T-helper 1 cell treated with Interleukin-12 subunit alpha and Interleukin-12 subunit beta and Interleukin-4 antibody, amounts not matched to agents 30 μg/mL and 1 μg/mL, for 36 hours (primary cell): ENCODE results near the gene CHCHD10.
A peak's percentile ranks its signal among the peaks of the same experiment; 100 is the strongest.

Experiments used
- H3K27ac Mint-ChIP-seq: one replicate; pipeline ENCODE4 v1.8.0; 2021; ENCODE audit warnings: mild to moderate bottlenecking, mixed read lengths
- H3K27me3 Mint-ChIP-seq: one replicate; pipeline ENCODE4 v1.8.0; 2021; ENCODE audit warnings: low read depth, mixed read lengths
- H3K36me3 Mint-ChIP-seq: one replicate; pipeline ENCODE4 v1.8.0; 2021; ENCODE audit warnings: low read depth, mixed read lengths
- H3K4me1 Mint-ChIP-seq: one replicate; pipeline ENCODE4 v1.8.0; 2021; ENCODE audit warnings: low read depth, mixed read lengths
- H3K4me3 Mint-ChIP-seq: one replicate; pipeline ENCODE4 v1.8.0; 2021; ENCODE audit warnings: mild to moderate bottlenecking, moderate library complexity, mixed read lengths
- H3K9me3 Mint-ChIP-seq: one replicate; pipeline ENCODE4 v1.8.0; 2021; ENCODE audit warnings: mixed read lengths

The CHCHD10 gene

GRCh38 chr22:23781511-23782183 is 13.9 kb upstream of the CHCHD10 start:
- Mint-ChIP-seq H3K36me3 (no peaks in the 10 kb centered on the region), H3K9me3 (no peaks in the 10 kb centered on the region), H3K27ac (no peak overlapping the region), H3K27me3 (no peaks in the 10 kb centered on the region), H3K4me1 (peaks cover 12% of the 10 kb centered on the region), H3K4me3 (no peak overlapping the region)

- no peak overlapping the region for H3K4me3 Mint-ChIP-seq
- H3K4me1 Mint-ChIP-seq = peaks cover 6% of the 10 kb centered on the region
- no peaks in the 10 kb centered on the region for H3K27me3 Mint-ChIP-seq
- no peaks in the 10 kb centered on the region for H3K36me3 Mint-ChIP-seq
- H3K9me3 Mint-ChIP-seq = no peaks in the 10 kb centered on the region
- no peak overlapping the region for H3K27ac Mint-ChIP-seq
These were observed 13.3 kb upstream of the CHCHD10 start for GRCh38 chr22:23781065-23781464.

- no peaks in the 10 kb centered on the region for H3K9me3 Mint-ChIP-seq
- no peaks in the 10 kb centered on the region for H3K36me3 Mint-ChIP-seq
- H3K27ac Mint-ChIP-seq = no peak overlapping the region
- H3K27me3 Mint-ChIP-seq = peaks cover under 1% of the 10 kb centered on the region
- no peak overlapping the region for H3K4me3 Mint-ChIP-seq
- H3K4me1 Mint-ChIP-seq = peaks cover 6% of the 10 kb centered on the region
These were observed 12.5 kb upstream of the CHCHD10 start for GRCh38 chr22:23780146-23780748.

- Mint-ChIP-seq H3K36me3 (no peaks in the 10 kb centered on the region), H3K27ac (no peak overlapping the region), H3K27me3 (peaks cover 5% of the 10 kb centered on the region), H3K4me3 (no peak overlapping the region), H3K4me1 (peaks cover 6% of the 10 kb centered on the region), H3K9me3 (no peaks in the 10 kb centered on the region)
These were observed 12.0 kb upstream of the CHCHD10 start for GRCh38 chr22:23779731-23780130.

- peaks cover 11% of the 10 kb centered on the region for H3K27me3 Mint-ChIP-seq
- H3K27ac Mint-ChIP-seq = no peak overlapping the region
- H3K9me3 Mint-ChIP-seq = no peaks in the 10 kb centered on the region
- H3K4me1 Mint-ChIP-seq = peaks cover 1% of the 10 kb centered on the region
- H3K4me3 Mint-ChIP-seq = no peak overlapping the region
- H3K36me3 Mint-ChIP-seq = no peaks in the 10 kb centered on the region
These were observed 11.3 kb upstream of the CHCHD10 start for GRCh38 chr22:23779083-23779482.

- Mint-ChIP-seq H3K36me3 (no peaks in the 10 kb centered on the region), H3K27me3 (peaks cover 13% of the 10 kb centered on the region), H3K9me3 (no peaks in the 10 kb centered on the region), H3K4me1 (peaks cover 1% of the 10 kb centered on the region), H3K27ac (no peak overlapping the region), H3K4me3 (no peak overlapping the region)
These were observed 10.8 kb upstream of the CHCHD10 start for GRCh38 chr22:23778577-23778900.

DNA sequence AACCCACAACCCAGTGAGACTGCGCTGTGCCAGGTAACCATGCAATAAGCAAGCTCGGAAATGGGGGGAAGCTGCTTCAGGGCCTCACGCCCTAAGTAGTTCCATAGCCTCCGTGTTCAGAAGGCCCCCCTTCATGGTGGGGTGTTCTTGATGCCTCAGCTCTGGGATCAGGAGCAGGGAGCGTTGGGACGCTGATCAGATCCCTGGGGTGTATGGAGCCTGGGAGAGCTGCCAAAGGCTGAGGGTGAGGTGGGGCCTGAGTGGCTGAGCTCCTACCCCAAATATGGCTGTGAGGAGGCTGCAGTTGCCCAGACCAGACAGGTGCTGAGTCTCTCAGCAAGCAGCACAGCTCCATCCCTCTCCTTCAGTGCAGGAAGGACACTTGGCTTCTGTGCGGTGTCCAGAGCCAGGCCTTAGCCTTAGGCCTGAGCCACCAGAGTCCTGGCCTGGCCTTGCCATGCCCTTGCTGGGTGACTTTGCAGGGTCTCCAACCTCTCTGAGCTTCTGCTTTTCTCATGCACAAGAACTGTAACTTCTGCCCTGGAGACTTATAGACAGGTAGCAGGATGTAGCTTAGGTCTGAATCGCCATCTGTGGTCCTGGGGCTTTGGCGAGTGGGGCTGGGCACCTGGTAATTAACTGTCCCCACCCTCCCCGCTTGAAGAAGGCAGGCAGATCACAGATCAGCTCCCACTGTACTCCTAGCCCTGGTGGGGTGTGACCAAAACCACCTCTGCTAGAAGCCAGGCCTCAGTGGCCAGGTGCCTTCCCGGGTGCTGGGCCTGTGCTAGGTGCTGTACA is 10.2 kb upstream of the CHCHD10 start:
- H3K27ac Mint-ChIP-seq = no peak overlapping the region
- H3K4me1 Mint-ChIP-seq = peaks cover 5% of the 10 kb centered on the region
- H3K9me3 Mint-ChIP-seq = no peaks in the 10 kb centered on the region
- H3K4me3 Mint-ChIP-seq = no peak overlapping the region
- peaks cover 18% of the 10 kb centered on the region for H3K27me3 Mint-ChIP-seq
- H3K36me3 Mint-ChIP-seq = no peaks in the 10 kb centered on the region

GRCh38 chr22:23775779-23776375 is 8.1 kb upstream of the CHCHD10 start:
- no peak overlapping the region for H3K27ac Mint-ChIP-seq
- no peaks in the 10 kb centered on the region for H3K36me3 Mint-ChIP-seq
- H3K9me3 Mint-ChIP-seq = no peaks in the 10 kb centered on the region
- H3K27me3 Mint-ChIP-seq = peaks cover 19% of the 10 kb centered on the region
- peaks cover 10% of the 10 kb centered on the region for H3K4me1 Mint-ChIP-seq
- no peak overlapping the region for H3K4me3 Mint-ChIP-seq

- H3K36me3 Mint-ChIP-seq = no peaks in the 10 kb centered on the region
- peaks cover 19% of the 10 kb centered on the region for H3K27me3 Mint-ChIP-seq
- no peaks in the 10 kb centered on the region for H3K9me3 Mint-ChIP-seq
- no peak overlapping the region for H3K27ac Mint-ChIP-seq
- H3K4me3 Mint-ChIP-seq = no peak overlapping the region
- peaks cover 10% of the 10 kb centered on the region for H3K4me1 Mint-ChIP-seq
These were observed 7.2 kb upstream of the CHCHD10 start for GRCh38 chr22:23774922-23775436.

GRCh38 chr22:23774114-23774921 is 6.5 kb upstream of the CHCHD10 start:
- peaks cover 10% of the 10 kb centered on the region for H3K4me1 Mint-ChIP-seq
- H3K4me3 Mint-ChIP-seq = no peak overlapping the region
- H3K9me3 Mint-ChIP-seq = no peaks in the 10 kb centered on the region
- H3K27ac Mint-ChIP-seq = no peak overlapping the region
- H3K27me3 Mint-ChIP-seq = peaks cover 19% of the 10 kb centered on the region
- no peaks in the 10 kb centered on the region for H3K36me3 Mint-ChIP-seq

DNA sequence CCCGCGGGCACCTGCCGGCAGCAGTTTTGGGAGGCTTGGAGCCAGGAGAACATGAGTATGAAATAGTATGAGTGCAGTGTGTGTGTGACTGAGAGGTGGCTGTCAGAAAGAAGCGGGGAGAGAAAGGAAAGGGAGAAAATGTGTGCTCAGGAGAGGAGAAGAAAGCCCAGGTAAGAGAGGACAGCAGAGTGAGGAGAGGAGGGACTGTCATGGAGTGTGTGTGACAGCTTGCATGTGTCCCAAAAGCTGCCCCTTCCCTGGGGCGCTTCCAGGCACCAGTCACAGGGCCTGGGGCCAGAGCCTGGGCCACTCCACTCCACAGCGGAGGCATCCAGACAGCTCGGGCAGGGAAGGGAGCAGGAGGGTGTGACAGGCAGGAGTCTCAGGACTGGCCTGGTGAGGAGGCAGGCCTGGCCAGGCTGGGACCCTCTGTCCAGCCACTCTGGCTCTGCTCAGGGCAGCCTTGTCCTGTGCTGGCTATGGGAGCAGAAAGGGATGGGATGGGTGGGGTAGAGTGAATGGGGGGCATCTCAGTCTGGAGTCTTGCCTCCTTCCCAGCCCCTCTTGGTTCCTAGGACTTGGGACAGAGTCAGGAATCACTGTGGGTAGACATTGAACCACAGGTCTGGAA is 5.8 kb upstream of the CHCHD10 start:
- Mint-ChIP-seq H3K36me3 (no peaks in the 10 kb centered on the region), H3K4me1 (peaks cover 10% of the 10 kb centered on the region), H3K27ac (no peak overlapping the region), H3K27me3 (peaks cover 19% of the 10 kb centered on the region), H3K4me3 (peak overlapping the region; percentile 2), H3K9me3 (no peaks in the 10 kb centered on the region)

DNA sequence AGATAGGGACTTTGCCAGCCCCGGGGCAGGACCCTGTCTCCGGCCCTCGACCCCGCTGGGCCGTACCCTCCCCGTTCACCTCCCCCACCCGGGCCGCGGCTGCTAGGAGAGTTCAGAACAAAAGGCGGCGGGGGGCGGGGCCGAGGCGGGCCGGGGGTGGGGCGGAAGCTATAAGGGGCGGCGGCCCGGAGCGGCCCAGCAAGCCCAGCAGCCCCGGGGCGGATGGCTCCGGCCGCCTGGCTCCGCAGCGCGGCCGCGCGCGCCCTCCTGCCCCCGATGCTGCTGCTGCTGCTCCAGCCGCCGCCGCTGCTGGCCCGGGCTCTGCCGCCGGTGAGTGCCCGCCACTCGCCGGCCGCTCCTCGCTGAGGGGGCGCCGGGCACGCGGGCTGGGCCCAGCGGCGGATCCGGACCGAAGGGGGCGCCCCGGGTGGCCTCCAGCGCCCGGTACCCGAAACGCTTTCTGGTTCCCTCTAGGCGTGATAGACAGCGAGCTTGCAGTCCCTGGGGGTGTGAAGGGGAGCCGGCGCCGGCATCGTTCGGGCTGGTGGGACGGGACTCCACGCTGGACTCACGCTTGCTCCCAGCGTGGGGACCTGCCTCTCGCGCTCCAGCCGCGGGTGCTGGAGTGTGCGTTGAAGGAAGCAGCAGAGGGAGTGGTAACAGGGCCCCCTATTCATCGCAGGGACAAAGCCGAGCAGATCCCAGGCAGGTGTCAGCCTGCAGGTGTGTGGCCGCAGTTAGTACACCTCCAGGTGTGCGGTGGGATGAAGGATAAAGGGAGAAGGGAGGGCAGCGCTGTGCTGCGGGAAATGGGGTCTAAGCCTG is 5.1 kb upstream of the CHCHD10 start, which contains the start of gene MMP11:
Gene MMP11, plus strand, starts transcription at position 201 of the 825 bp plus-strand sequence. Its CDS starts 22 bp downstream, at position 223.
- Mint-ChIP-seq H3K27me3 (peaks cover 19% of the 10 kb centered on the region), H3K4me3 (peak within 1 kb of the TSS; percentile 48), H3K9me3 (no peaks in the 10 kb centered on the region), H3K36me3 (no peaks in the 10 kb centered on the region), H3K27ac (no peak within 1 kb of the TSS), H3K4me1 (peaks cover 12% of the 10 kb centered on the region)

GRCh38 chr22:23772315-23772648 is 4.5 kb upstream of the CHCHD10 start:
- Mint-ChIP-seq H3K27me3 (peaks cover 19% of the 10 kb centered on the region), H3K9me3 (no peaks in the 10 kb centered on the region), H3K27ac (no peak overlapping the region), H3K4me1 (peaks cover 12% of the 10 kb centered on the region), H3K4me3 (peak overlapping the region; percentile 48), H3K36me3 (no peaks in the 10 kb centered on the region)
